Neutrophil (primary cell): ENCODE results near the gene THRA.

Experiments
- H3K27ac ChIP-seq: fragments of 200-600 bp; sonication (generic); 2 replicates; pipeline ENCODE4 v1.5.1; 2016; ENCODE audit warnings: mild to moderate bottlenecking, moderate library complexity
- H3K27me3 ChIP-seq: fragments of 200-600 bp; sonication (generic); 2 replicates; pipeline ENCODE4 v1.6.0; 2016; ENCODE audit warnings: mild to moderate bottlenecking
- H3K36me3 ChIP-seq: fragments of 200-600 bp; sonication (generic); 2 replicates; pipeline ENCODE4 v1.5.1; 2017
- H3K4me1 ChIP-seq, 2 experiments: fragments of 200-600 bp in 1 of 2; sonication (generic) in 1 of 2; 1 replicate in 1 of 2; 2 replicates in 1 of 2; pipeline versions ENCODE4 v1.5.1 to v1.6.1; 2013 to 2016; ENCODE audit warnings: low read depth in 1 of 2, low read length in 1 of 2, mild to moderate bottlenecking in 1 of 2, moderate library complexity in 1 of 2; ENCODE audit not compliant: control insufficient read depth in 1 of 2, insufficient read depth in 1 of 2
- H3K4me3 ChIP-seq, 2 experiments: fragments of 200-600 bp in 1 of 2; sonication (generic) in 1 of 2; 1 replicate in 1 of 2; 2 replicates in 1 of 2; pipeline ENCODE4 v1.5.1; 2013 to 2016; ENCODE audit warnings: low read depth in 1 of 2, low read length in 1 of 2, mild to moderate bottlenecking in 1 of 2, moderate library complexity in 1 of 2
- H3K9me3 ChIP-seq: fragments of 200-600 bp; sonication (generic); 2 replicates; pipeline ENCODE4 v1.5.1; 2016
- TF ChIP-seq, protein P1 (sequence below): fragments of 200-600 bp; sonication (generic); IDR thresholded peaks from 2 replicates; pipeline ENCODE4 v1.5.1; 2016; ENCODE audit warnings: antibody characterized with exemption

Gene THRA

DNA sequence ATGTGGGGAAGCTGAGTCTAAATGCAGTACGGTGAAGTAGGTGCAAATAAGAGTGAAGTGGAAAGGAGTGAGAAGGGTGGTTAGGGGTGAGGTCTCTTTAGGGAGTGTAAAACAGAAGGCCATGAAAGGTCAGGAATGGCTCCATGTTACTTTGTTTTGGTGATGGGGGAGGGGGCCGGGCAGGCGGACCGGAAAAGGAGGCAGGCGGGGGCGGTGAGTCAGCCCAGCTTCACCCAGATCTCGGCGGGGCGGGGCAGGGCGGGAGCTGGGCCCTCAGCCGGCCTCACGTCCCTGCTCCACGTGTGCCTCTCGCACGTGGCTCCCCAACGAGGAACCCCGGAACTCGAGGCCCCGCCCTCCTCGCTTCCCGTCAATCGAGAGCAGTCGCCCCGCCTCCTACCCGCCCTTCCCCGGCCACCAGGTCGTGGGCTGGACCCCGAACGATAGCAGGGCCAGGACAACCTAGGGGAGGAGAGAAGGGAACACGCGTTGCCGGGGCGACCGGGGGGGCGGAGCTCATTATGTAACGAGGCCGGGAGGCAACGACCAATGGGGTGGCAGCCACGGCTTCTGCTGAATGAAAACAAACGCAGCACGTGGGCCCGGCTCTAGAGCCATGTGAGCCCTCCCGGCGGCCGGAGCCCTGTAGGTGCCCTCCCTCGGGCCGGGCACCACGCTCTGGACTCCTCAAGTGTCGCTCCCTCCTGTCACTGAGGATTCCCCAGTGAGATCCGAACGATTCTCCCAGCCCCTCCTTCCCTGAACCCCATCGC, 36.3 kb downstream of the THRA start:
- Histone ChIP-seq H3K9me3 (no peaks in the 10 kb centered on the region), H3K27me3 (no peaks in the 10 kb centered on the region), H3K4me1 (peaks cover 68 to 85% of the 10 kb centered on the region in 2 experiments), H3K36me3 (peaks cover under 1% of the 10 kb centered on the region), H3K4me3 (peak overlapping the region; percentile 62), H3K27ac (peak overlapping the region; percentile 97)
- TF ChIP-seq, protein P1, sequence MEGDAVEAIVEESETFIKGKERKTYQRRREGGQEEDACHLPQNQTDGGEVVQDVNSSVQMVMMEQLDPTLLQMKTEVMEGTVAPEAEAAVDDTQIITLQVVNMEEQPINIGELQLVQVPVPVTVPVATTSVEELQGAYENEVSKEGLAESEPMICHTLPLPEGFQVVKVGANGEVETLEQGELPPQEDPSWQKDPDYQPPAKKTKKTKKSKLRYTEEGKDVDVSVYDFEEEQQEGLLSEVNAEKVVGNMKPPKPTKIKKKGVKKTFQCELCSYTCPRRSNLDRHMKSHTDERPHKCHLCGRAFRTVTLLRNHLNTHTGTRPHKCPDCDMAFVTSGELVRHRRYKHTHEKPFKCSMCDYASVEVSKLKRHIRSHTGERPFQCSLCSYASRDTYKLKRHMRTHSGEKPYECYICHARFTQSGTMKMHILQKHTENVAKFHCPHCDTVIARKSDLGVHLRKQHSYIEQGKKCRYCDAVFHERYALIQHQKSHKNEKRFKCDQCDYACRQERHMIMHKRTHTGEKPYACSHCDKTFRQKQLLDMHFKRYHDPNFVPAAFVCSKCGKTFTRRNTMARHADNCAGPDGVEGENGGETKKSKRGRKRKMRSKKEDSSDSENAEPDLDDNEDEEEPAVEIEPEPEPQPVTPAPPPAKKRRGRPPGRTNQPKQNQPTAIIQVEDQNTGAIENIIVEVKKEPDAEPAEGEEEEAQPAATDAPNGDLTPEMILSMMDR: no peak

DNA sequence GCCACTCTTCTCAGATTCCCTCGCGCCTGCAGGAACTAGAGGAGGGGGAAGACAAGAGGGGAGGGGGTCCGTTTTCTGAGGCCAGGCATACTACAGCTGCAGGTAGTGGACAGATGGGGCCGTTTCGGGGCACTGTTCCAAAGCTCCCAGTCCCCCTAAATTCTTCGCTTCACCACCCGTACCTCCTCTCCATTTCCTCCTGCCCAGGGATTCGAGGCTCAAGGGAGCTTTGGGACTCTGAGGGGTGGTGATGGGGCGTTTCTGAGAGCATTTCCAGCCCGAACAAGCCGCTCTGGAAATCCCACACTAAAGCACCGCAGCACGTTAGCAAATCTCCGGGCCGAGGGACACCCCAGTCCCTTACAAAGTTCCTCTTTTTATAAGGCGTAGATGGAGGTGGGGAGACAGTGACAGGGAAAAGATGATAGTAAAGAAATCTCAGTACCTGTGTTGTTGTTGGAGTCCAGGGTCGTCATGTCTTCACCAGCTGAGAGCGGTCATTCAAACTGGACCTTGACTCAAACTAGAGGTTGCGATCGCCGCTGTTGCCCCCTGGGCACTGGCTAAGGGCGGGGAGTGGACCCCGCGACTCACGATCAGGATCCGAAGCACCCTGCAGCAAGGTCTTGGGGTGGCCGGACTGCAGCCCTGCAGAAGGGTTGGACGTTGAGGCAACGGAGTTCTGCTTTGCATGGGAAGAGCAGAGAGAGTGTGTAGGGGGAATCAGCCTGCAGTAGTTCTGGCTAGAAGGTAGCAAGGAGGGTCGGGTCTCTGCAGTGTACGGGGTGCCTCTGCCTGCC, 37.1 kb downstream of the THRA start:
- Histone ChIP-seq H3K4me3 (peak overlapping the region; percentile 62), H3K36me3 (no peaks in the 10 kb centered on the region), H3K4me1 (peaks cover 74 to 85% of the 10 kb centered on the region in 2 experiments), H3K27me3 (no peaks in the 10 kb centered on the region), H3K9me3 (no peaks in the 10 kb centered on the region), H3K27ac (peak overlapping the region; percentile 97)
- TF ChIP-seq, protein P1: no peak

DNA sequence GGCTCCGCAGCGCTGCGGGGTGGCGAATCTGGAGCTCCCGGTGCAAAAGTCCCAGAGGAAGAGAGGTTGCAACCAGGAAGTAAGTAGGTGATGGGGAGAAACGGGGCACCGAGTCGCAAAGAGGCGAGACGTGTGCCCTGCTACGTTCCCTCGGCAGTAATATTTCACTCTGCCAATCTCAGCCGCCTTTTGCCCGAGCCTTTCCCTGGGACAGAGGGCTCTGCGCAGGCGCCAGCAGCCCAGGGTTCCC, 37.6 kb downstream of the THRA start, which contains the start of gene NR1D1:
TSS of gene NR1D1 (minus strand) at position 171 of the 250 bp plus-strand sequence. CDS start 495 bp downstream, outside the sequence.
- Histone ChIP-seq H3K9me3 (no peaks in the 10 kb centered on the region), H3K4me3 (peak within 1 kb of the TSS; percentile 62), H3K27me3 (no peaks in the 10 kb centered on the region), H3K27ac (peak within 1 kb of the TSS; percentile 97), H3K36me3 (no peaks in the 10 kb centered on the region), H3K4me1 (peaks cover 74 to 85% of the 10 kb centered on the region in 2 experiments)
- TF ChIP-seq, protein P1: no peak

- H3K9me3 ChIP-seq: no peaks in the 10 kb centered on the region
- H3K4me3 ChIP-seq: peak overlapping the region; percentile 62
- peaks cover 74 to 85% of the 10 kb centered on the region in 2 experiments for H3K4me1 ChIP-seq
- peak overlapping the region; percentile 97 for H3K27ac ChIP-seq
- H3K27me3 ChIP-seq: no peaks in the 10 kb centered on the region
- TF ChIP-seq, protein P1: no peak
- H3K36me3 ChIP-seq: no peaks in the 10 kb centered on the region
These were observed 38.1 kb downstream of the THRA start for GRCh38 chr17:40100669-40101366.

DNA sequence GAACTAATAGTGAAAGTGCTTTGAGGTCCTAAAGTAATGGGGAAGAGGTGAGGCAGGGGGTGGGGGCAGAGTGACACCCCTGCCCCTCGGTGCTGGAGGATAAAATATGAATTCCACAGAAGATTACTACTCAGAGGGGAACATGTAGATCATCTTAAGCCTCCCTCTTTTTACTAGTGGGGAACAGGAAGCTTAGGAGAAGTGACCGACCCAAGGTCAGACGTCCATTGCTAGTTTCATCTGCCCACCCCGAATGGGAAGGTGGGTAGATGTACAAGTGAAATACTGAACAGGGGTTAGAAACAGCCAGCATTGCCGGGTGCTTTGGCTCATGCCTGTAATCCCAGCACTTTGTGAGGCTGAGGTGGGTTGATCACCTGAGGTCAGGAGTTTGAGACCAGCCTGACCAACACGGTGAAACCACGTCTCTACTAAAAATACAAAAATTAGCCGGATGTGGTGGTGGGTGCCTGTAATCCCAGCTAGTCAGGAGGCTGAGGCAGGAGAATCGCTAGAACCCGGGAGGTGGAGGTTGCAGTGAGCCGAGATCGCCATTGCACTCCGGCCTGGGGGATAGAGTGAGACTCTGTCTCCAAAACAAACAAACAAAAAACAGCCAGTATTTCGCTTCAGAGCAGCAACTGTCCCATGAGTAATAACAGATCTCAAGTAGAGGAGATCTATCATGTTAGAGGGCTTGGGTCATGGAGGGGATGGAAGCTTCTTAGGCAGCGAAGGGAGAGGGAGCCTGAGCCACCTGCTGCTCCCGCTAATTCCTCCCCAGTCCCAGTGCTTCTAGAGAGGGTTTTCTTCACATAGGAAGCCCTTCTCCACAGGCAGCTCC, 38.8 kb downstream of the THRA start:
- H3K27ac ChIP-seq: peak overlapping the region; percentile 97
- TF ChIP-seq, protein P1: no peak
- H3K36me3 ChIP-seq: no peaks in the 10 kb centered on the region
- H3K9me3 ChIP-seq: no peaks in the 10 kb centered on the region
- no peaks in the 10 kb centered on the region for H3K27me3 ChIP-seq
- H3K4me1 ChIP-seq: peaks cover 74 to 85% of the 10 kb centered on the region in 2 experiments
- peak overlapping the region; percentile 62 for H3K4me3 ChIP-seq
